NCI-H774 (cell line): ENCODE results near the gene CTNNA1.

Experiments used
- DNase-seq: peaks from one replicate; lab custom pipeline; 2025; lab: John Stamatoyannopoulos, UW

Gene CTNNA1

GRCh38 chr5:138853132-138853531, 99.9 kb downstream of the CTNNA1 start:
- no peak for DNase-seq

GRCh38 chr5:138867011-138867410, 113.8 kb downstream of the CTNNA1 start:
- DNase-seq = no peak

GRCh38 chr5:138869038-138869437, 115.8 kb downstream of the CTNNA1 start:
- DNase-seq = no peak

GRCh38 chr5:138869763-138870500, 116.7 kb downstream of the CTNNA1 start:
- DNase-seq = no peak

- no peak for DNase-seq
These were observed 117.4 kb downstream of the CTNNA1 start for GRCh38 chr5:138870611-138871010.

- DNase-seq = no peak
These were observed 119.7 kb downstream of the CTNNA1 start for GRCh38 chr5:138872841-138873465.

GRCh38 chr5:138873466-138874221, 120.4 kb downstream of the CTNNA1 start:
- DNase-seq = no peak

- DNase-seq = no peak
These were observed 121.0 kb downstream of the CTNNA1 start for GRCh38 chr5:138874241-138874640.

- no peak for DNase-seq
These were observed 121.7 kb downstream of the CTNNA1 start, which contains the start of gene LRRTM2 for GRCh38 chr5:138874771-138875551. Gene LRRTM2 (minus strand): TSS chr5:138875335. CDS start chr5:138874911, 424 bp downstream.

- no peak for DNase-seq
These were observed 122.3 kb downstream of the CTNNA1 start for GRCh38 chr5:138875552-138875875.

GRCh38 chr5:138875946-138876345, 122.7 kb downstream of the CTNNA1 start:
- DNase-seq = no peak

- DNase-seq = no peak
These were observed 123.6 kb downstream of the CTNNA1 start for GRCh38 chr5:138876811-138877210.

GRCh38 chr5:138878437-138879235, 125.4 kb downstream of the CTNNA1 start:
- no peak for DNase-seq

- no peak for DNase-seq
These were observed 130.0 kb downstream of the CTNNA1 start for GRCh38 chr5:138883211-138883610.

- no peak for DNase-seq
These were observed 130.9 kb downstream of the CTNNA1 start for GRCh38 chr5:138884094-138884493.

- no peak for DNase-seq
These were observed 131.3 kb downstream of the CTNNA1 start for GRCh38 chr5:138884554-138884953.

GRCh38 chr5:138889994-138890393, 136.8 kb downstream of the CTNNA1 start:
- no peak for DNase-seq

- DNase-seq = no peak
These were observed 137.4 kb downstream of the CTNNA1 start for GRCh38 chr5:138890644-138891043.

- DNase-seq = no peak
These were observed 142.7 kb downstream of the CTNNA1 start for GRCh38 chr5:138895918-138896317.

GRCh38 chr5:138898299-138898698, 145.1 kb downstream of the CTNNA1 start:
- no peak for DNase-seq

- no peak for DNase-seq
These were observed 145.5 kb downstream of the CTNNA1 start for GRCh38 chr5:138898742-138899141.
